ENCODE results near the gene SEPSECS. TPM values are rescaled to one million over a fixed set of nuclear protein-coding genes. Genes with fewer than 3 reads are reported as not detected.
A peak's percentile ranks its signal among the peaks of the same experiment; 100 is the strongest.

The SEPSECS gene
- total and polyA plus RNA-seq, 2 donors (not counting 1 experiment from before 2014, with no cell fraction given): 5.9 to 12.4 TPM

- Histone ChIP-seq H3K79me2 (ENCODE audit: control insufficient read depth, insufficient read depth, low read length) (no peaks in the 10 kb centered on the region), H3K4me3 (replicated peaks in 1 of 4; ENCODE audit: control extremely low read depth in 1 of 4, insufficient read depth in 1 of 4, low read depth in 3 of 4, low read length in 4 of 4) (no peak overlapping the region), H3K9ac (ENCODE audit: insufficient read depth, low read length) (no peak overlapping the region), H3K9me3 (ENCODE audit: control insufficient read depth, insufficient read depth, low read depth, low read length) (no peaks in the 10 kb centered on the region), H3K4me2 (ENCODE audit: extremely low read depth, insufficient read depth, low read length) (no peak overlapping the region), H3K36me3 (ENCODE audit: control insufficient read depth, insufficient read depth, low read length) (no peaks in the 10 kb centered on the region), H3K27ac (ENCODE audit: insufficient read depth, low read length) (no peak overlapping the region), H3K4me1 (ENCODE audit: control insufficient read depth, extremely low read depth, insufficient read depth, low read length) (peaks cover 17% of the 10 kb centered on the region), H4K20me1 (ENCODE audit: control insufficient read depth, extremely low read depth, insufficient read depth, low read length) (no peaks in the 10 kb centered on the region), H2AFZ (ENCODE audit: low read length) (no peak overlapping the region), H3K27me3 (ENCODE audit: control insufficient read depth, insufficient read depth, low read length) (no peaks in the 10 kb centered on the region)
- DNase-seq (ENCODE audit: low read depth in 2 of 2): no peak
- no peak for TF ChIP-seq CTCF (conservative IDR thresholded peaks at IDR 0.05 in 1 of 2, IDR thresholded peaks at IDR 0.05 in 1 of 2; ENCODE audit: low read depth in 1 of 2, low read length in 2 of 2)
- no peak for TF ChIP-seq EZH2 (IDR thresholded peaks at IDR 0.05; ENCODE audit: low read length, missing control alignments)
These were observed 16.9 kb upstream of the SEPSECS start for GRCh38 chr4:25177147-25177546.

GRCh38 chr4:25174674-25175073, 14.4 kb upstream of the SEPSECS start:
- H3K36me3 ChIP-seq (ENCODE audit: control insufficient read depth, insufficient read depth, low read length): no peaks in the 10 kb centered on the region
- peak overlapping the region; percentile 43 for H3K27ac ChIP-seq (ENCODE audit: insufficient read depth, low read length)
- no peak for TF ChIP-seq CTCF (conservative IDR thresholded peaks at IDR 0.05 in 1 of 2, IDR thresholded peaks at IDR 0.05 in 1 of 2; ENCODE audit: low read depth in 1 of 2, low read length in 2 of 2)
- TF ChIP-seq EZH2 (IDR thresholded peaks at IDR 0.05; ENCODE audit: low read length, missing control alignments): no peak
- H2AFZ ChIP-seq (ENCODE audit: low read length): peak overlapping the region; percentile 26
- H3K4me1 ChIP-seq (ENCODE audit: control insufficient read depth, extremely low read depth, insufficient read depth, low read length): peaks cover 20% of the 10 kb centered on the region
- DNase-seq (ENCODE audit: low read depth in 2 of 2): no peak
- no peak overlapping the region for H3K9ac ChIP-seq (ENCODE audit: insufficient read depth, low read length)
- H3K4me2 ChIP-seq (ENCODE audit: extremely low read depth, insufficient read depth, low read length): no peak overlapping the region
- no peaks in the 10 kb centered on the region for H4K20me1 ChIP-seq (ENCODE audit: control insufficient read depth, extremely low read depth, insufficient read depth, low read length)
- no peaks in the 10 kb centered on the region for H3K27me3 ChIP-seq (ENCODE audit: control insufficient read depth, insufficient read depth, low read length)
- H3K4me3 ChIP-seq (replicated peaks in 1 of 4; ENCODE audit: control extremely low read depth in 1 of 4, insufficient read depth in 1 of 4, low read depth in 3 of 4, low read length in 4 of 4): no peak overlapping the region
- H3K9me3 ChIP-seq (ENCODE audit: control insufficient read depth, insufficient read depth, low read depth, low read length): no peaks in the 10 kb centered on the region
- no peaks in the 10 kb centered on the region for H3K79me2 ChIP-seq (ENCODE audit: control insufficient read depth, insufficient read depth, low read length)

- Histone ChIP-seq H3K27me3 (ENCODE audit: control insufficient read depth, insufficient read depth, low read length) (no peaks in the 10 kb centered on the region), H3K4me1 (ENCODE audit: control insufficient read depth, extremely low read depth, insufficient read depth, low read length) (peaks cover 20% of the 10 kb centered on the region), H3K36me3 (ENCODE audit: control insufficient read depth, insufficient read depth, low read length) (no peaks in the 10 kb centered on the region), H3K4me2 (ENCODE audit: extremely low read depth, insufficient read depth, low read length) (peak overlapping the region; percentile 79), H2AFZ (ENCODE audit: low read length) (peak overlapping the region; percentile 36), H3K9ac (ENCODE audit: insufficient read depth, low read length) (no peak overlapping the region), H3K27ac (ENCODE audit: insufficient read depth, low read length) (peak overlapping the region; percentile 80), H3K79me2 (ENCODE audit: control insufficient read depth, insufficient read depth, low read length) (no peaks in the 10 kb centered on the region), H3K4me3 (replicated peaks in 1 of 4; ENCODE audit: control extremely low read depth in 1 of 4, insufficient read depth in 1 of 4, low read depth in 3 of 4, low read length in 4 of 4) (peak overlapping the region in 1 of 4 experiments; percentile 7), H4K20me1 (ENCODE audit: control insufficient read depth, extremely low read depth, insufficient read depth, low read length) (no peaks in the 10 kb centered on the region), H3K9me3 (ENCODE audit: control insufficient read depth, insufficient read depth, low read depth, low read length) (no peaks in the 10 kb centered on the region)
- TF ChIP-seq EZH2 (IDR thresholded peaks at IDR 0.05; ENCODE audit: low read length, missing control alignments) (no peak), CTCF (conservative IDR thresholded peaks at IDR 0.05 in 1 of 2, IDR thresholded peaks at IDR 0.05 in 1 of 2; ENCODE audit: low read depth in 1 of 2, low read length in 2 of 2) (no peak)
- peak; percentile 99 to 100 for DNase-seq (ENCODE audit: low read depth in 2 of 2)
These were observed 13.0 kb upstream of the SEPSECS start for GRCh38 chr4:25172961-25173915.

Data from fibroblast of lung (primary cell).